K562 (cell line): ENCODE data around the gene SLC4A3.

Source experiments
- HNRNPK ChIP-seq: fragments of 200-400 bp; formaldehyde crosslinking; IDR thresholded peaks from one replicate; pipeline ENCODE4 v1.6.1; 2018; ENCODE audit warnings: mild to moderate bottlenecking, low read depth, low read length; ENCODE audit not compliant: poor library complexity, severe bottlenecking
- NBN ChIP-seq: fragments of 450-650 bp; IDR thresholded peaks from 2 replicates; pipeline ENCODE4 v1.6.1; 2016; ENCODE audit warnings: low read depth, mild to moderate bottlenecking
- TF ChIP-seq, protein P1 (sequence below): sonication (generic); formaldehyde crosslinking; IDR thresholded peaks from 2 replicates; pipeline ENCODE4 v1.8.1; 2023; ENCODE audit warnings: mild to moderate bottlenecking, missing genetic modification reagents

DNA sequence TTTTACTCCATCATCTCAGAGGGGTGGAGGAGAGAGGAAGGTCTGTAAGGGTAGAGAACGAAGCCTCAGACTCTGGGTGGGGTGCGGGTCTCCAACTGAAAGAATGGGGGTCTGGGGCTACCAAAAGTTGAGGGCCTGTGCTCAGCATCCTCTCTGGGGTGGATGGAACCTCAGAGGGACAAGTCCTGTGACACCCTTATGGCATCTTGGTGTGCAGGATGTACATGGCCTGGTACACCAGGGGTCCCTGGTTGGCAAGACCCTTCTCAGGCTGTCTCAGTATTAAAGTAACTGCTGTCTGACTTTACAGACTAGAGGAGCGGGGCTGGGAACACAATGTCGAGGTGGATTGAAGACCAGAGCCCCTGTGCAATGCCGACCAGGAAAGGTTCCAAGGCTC is 2.3 kb upstream of the SLC4A3 start:
- TF ChIP-seq NBN (no peak), HNRNPK (no peak)
- TF ChIP-seq, protein P1, sequence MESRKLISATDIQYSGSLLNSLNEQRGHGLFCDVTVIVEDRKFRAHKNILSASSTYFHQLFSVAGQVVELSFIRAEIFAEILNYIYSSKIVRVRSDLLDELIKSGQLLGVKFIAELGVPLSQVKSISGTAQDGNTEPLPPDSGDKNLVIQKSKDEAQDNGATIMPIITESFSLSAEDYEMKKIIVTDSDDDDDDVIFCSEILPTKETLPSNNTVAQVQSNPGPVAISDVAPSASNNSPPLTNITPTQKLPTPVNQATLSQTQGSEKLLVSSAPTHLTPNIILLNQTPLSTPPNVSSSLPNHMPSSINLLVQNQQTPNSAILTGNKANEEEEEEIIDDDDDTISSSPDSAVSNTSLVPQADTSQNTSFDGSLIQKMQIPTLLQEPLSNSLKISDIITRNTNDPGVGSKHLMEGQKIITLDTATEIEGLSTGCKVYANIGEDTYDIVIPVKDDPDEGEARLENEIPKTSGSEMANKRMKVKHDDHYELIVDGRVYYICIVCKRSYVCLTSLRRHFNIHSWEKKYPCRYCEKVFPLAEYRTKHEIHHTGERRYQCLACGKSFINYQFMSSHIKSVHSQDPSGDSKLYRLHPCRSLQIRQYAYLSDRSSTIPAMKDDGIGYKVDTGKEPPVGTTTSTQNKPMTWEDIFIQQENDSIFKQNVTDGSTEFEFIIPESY (CRISPR knock-in tag): no peak
